CD4-positive, alpha-beta memory T cell (primary cell): ENCODE measurements around the gene UTP15. TPM values are rescaled to one million over a fixed set of nuclear protein-coding genes. Genes with fewer than 3 reads are reported as not detected.

ENCODE experiments used
- CTCF ChIA-PET: fragments of 350-600 bp; sonication (Branson Sonifier 250); formaldehyde crosslinking; loops from one replicate; lab custom pipeline; 2021; ENCODE audit warnings: inconsistent platforms; ENCODE audit not compliant: partially characterized antibody; lab: Charles Lee
- POLR2A ChIA-PET: fragments of 350-600 bp; sonication (Branson Sonifier 250); formaldehyde crosslinking; loops from one replicate; lab custom pipeline; 2021; ENCODE audit not compliant: partially characterized antibody; lab: Charles Lee
- DNase-seq, 5 donors: peaks; one replicate each; pipeline versions ENCODE4 v3.0.0 to v3.0.0-alpha.2; 2020 to 2022; ENCODE audit warnings: mixed read lengths in 1 of 5
- H3K27ac ChIP-seq: one replicate; pipeline ENCODE4 v1.7.0; 2013; ENCODE audit warnings: low read depth, low read length
- H3K27me3 ChIP-seq: 2 replicates; pipeline ENCODE4 v1.7.0; 2013; ENCODE audit warnings: mild to moderate bottlenecking, low read length, moderate library complexity; ENCODE audit not compliant: insufficient read depth
- H3K36me3 ChIP-seq: 2 replicates; pipeline ENCODE4 v1.7.0; 2013; ENCODE audit warnings: mild to moderate bottlenecking, low read length, moderate library complexity; ENCODE audit not compliant: insufficient read depth
- H3K4me1 ChIP-seq: 2 replicates; pipeline ENCODE4 v1.7.0; 2013; ENCODE audit warnings: mild to moderate bottlenecking, low read length, moderate library complexity; ENCODE audit not compliant: insufficient read depth
- H3K4me3 ChIP-seq, 2 donors: one replicate each; pipeline ENCODE4 v1.7.0; 2013; ENCODE audit warnings: low read length in 2 of 2, mild to moderate bottlenecking in 1 of 2
- H3K9me3 ChIP-seq, 2 donors: one replicate each; pipeline ENCODE4 v1.7.0; 2013; ENCODE audit warnings: low read length in 2 of 2, control low read depth in 1 of 2; ENCODE audit not compliant: control insufficient read depth in 1 of 2
- H3K27ac Mint-ChIP-seq, 7 donors: one replicate each; pipeline ENCODE4 v1.8.0; 2020 to 2021; ENCODE audit warnings: mixed read lengths in 7 of 7, mild to moderate bottlenecking in 6 of 7, inconsistent platforms in 3 of 7, moderate library complexity in 3 of 7
- H3K27me3 Mint-ChIP-seq, 2 donors: one replicate each; pipeline ENCODE4 v1.8.0; 2020 to 2021; ENCODE audit warnings: mixed read lengths in 2 of 2
- H3K36me3 Mint-ChIP-seq, 2 donors: one replicate each; pipeline ENCODE4 v1.8.0; 2020 to 2021; ENCODE audit warnings: mixed read lengths in 2 of 2, inconsistent platforms in 1 of 2, mild to moderate bottlenecking in 1 of 2
- H3K4me1 Mint-ChIP-seq, 4 donors: one replicate each; pipeline ENCODE4 v1.8.0; 2020 to 2021; ENCODE audit warnings: mixed read lengths in 4 of 4, mild to moderate bottlenecking in 1 of 4
- H3K4me3 Mint-ChIP-seq, 8 donors: one replicate each; pipeline ENCODE4 v1.8.0; 2020 to 2021; ENCODE audit warnings: mixed read lengths in 8 of 8, mild to moderate bottlenecking in 7 of 8, moderate library complexity in 6 of 8, inconsistent platforms in 3 of 8
- H3K9me3 Mint-ChIP-seq, 8 donors: one replicate each; pipeline ENCODE4 v1.8.0; 2020 to 2021; ENCODE audit warnings: mixed read lengths in 8 of 8, mild to moderate bottlenecking in 5 of 8, inconsistent platforms in 3 of 8, moderate library complexity in 1 of 8
- intact Hi-C: fragments of 100-400 bp; cut with micrococcal nuclease; formaldehyde crosslinking; loops from one replicate; pipeline ENCODE4 v1.15.1; 2023
- polyA plus RNA-seq, 2 donors: library from polyadenylated mRNA; unstranded; fragments of 300-500 nt; fragmentation: Illumina TruSeq; gene quantifications; one replicate each; pipeline ENCODE4 v1.2.3, GENCODE V29; 2021
- total RNA-seq, 2 experiments: library from RNA; stranded (reverse); gene quantifications; one replicate each; pipeline ENCODE4 v1.2.3, GENCODE V29; 2021

Gene UTP15
- total and polyA plus RNA-seq, 4 experiments from 2014 or later: 5.0 to 22.7 (median 17.7) TPM

DNA sequence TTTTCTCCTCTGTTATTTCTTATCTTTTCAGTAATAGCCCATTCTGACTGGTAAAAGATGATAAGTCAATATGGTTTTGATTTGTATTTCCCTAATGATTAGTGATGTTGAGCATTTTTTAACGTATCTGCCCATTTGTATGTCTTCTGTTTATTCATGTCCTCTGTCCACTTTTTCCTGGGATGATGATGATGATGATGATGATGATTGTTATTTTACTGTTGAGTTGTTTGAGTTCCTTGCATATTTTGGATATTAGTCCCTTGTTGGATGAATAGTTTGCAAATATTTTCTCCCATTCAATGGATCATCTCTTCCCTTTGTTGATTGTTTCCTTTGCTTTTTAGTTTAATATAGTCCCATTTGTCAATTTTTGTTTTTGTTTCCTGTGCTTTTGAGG, 27.0 kb downstream of the UTP15 start:
- intact Hi-C loops: loop anchor here (5.0 kb wide), 1 partner anchor 100 kb away; no protein-coding TSS in a partner anchor
- H3K9me3 Mint-ChIP-seq: no peaks in the 10 kb centered on the region

GRCh38 chr5:73596705-73597328, 31.3 kb downstream of the UTP15 start:
- Histone ChIP-seq H3K27me3 (no peaks in the 10 kb centered on the region), H3K27ac (no peak overlapping the region), H3K4me1 (no peaks in the 10 kb centered on the region), H3K9me3 (no peaks in the 10 kb centered on the region), H3K36me3 (no peaks in the 10 kb centered on the region), H3K4me3 (no peak overlapping the region)
- POLR2A ChIA-PET: no interaction called here
- intact Hi-C loops: no loop called here
- DNase-seq: no peak
- H3K4me3 Mint-ChIP-seq: no peak overlapping the region
- CTCF ChIA-PET: interaction anchor here (1.0 to 2.1 kb wide), 7 partner anchors 8 to 1053 kb away, joined by 3 to 8 read pairs (median 3); no protein-coding TSS in a partner anchor
- no peak overlapping the region for H3K27ac Mint-ChIP-seq
- no peaks in the 10 kb centered on the region for H3K4me1 Mint-ChIP-seq
- H3K27me3 Mint-ChIP-seq: peaks cover 0 to 7% of the 10 kb centered on the region in 2 donors
- H3K36me3 Mint-ChIP-seq: no peaks in the 10 kb centered on the region
- peaks cover 0 to 6% (median 4%) of the 10 kb centered on the region in 8 donors for H3K9me3 Mint-ChIP-seq

More for the DNA sequence above, 27.0 kb downstream of the UTP15 start:
- Mint-ChIP-seq H3K4me1 (no peaks in the 10 kb centered on the region), H3K27me3 (no peaks in the 10 kb centered on the region), H3K27ac (no peak overlapping the region), H3K36me3 (no peaks in the 10 kb centered on the region), H3K4me3 (no peak overlapping the region)
- ChIA-PET CTCF (interaction anchor here (1.9 to 9.4 kb wide), 8 partner anchors 11 to 200 kb away, joined by 5 to 185 read pairs (median 10); no protein-coding TSS in a partner anchor), POLR2A (no interaction called here)
- Histone ChIP-seq H3K36me3 (no peaks in the 10 kb centered on the region), H3K4me1 (no peaks in the 10 kb centered on the region), H3K9me3 (no peaks in the 10 kb centered on the region), H3K27ac (no peak overlapping the region), H3K27me3 (no peaks in the 10 kb centered on the region), H3K4me3 (no peak overlapping the region)
- DNase-seq: no peak

GRCh38 chr5:73599380-73599779, 33.8 kb downstream of the UTP15 start:
- Histone ChIP-seq H3K36me3 (no peaks in the 10 kb centered on the region), H3K4me1 (no peaks in the 10 kb centered on the region), H3K27me3 (no peaks in the 10 kb centered on the region), H3K9me3 (no peaks in the 10 kb centered on the region), H3K27ac (no peak overlapping the region), H3K4me3 (no peak overlapping the region)
- Mint-ChIP-seq H3K9me3 (peaks cover 0 to 12% (median 6%) of the 10 kb centered on the region in 8 donors), H3K4me1 (no peaks in the 10 kb centered on the region), H3K27ac (no peak overlapping the region), H3K27me3 (peaks cover 0 to 7% of the 10 kb centered on the region in 2 donors), H3K4me3 (no peak overlapping the region), H3K36me3 (no peaks in the 10 kb centered on the region)
- ChIA-PET CTCF (interaction anchor here (0.6 kb wide), 1 partner anchor 1433 kb away, joined by 3 read pairs; no protein-coding TSS in a partner anchor), POLR2A (no interaction called here)
- intact Hi-C loops: no loop called here
- DNase-seq: no peak

DNA sequence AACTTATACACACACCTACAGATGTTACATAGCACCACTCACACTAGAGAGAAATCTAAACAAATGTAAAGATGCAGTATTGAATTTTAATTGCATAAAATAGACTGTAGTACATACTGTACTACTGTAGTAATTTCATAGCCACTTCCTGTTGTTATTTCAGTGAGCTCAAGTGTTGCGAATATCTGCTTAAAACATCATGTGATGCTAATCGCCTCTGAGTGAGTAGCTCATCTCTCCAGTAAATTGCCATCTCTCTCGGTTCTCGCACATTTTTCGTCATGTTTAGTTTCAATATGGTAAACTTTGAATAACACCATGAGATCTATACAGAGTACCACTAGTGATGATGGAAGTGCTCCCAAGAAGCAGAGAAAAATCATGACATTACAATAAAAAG, 38.5 kb downstream of the UTP15 start:
- intact Hi-C loops: no loop called here
- no peaks in the 10 kb centered on the region for H3K4me1 Mint-ChIP-seq
- no peak for DNase-seq
- H3K4me1 ChIP-seq: no peaks in the 10 kb centered on the region
- no peak overlapping the region for H3K4me3 Mint-ChIP-seq
- no peaks in the 10 kb centered on the region for H3K36me3 ChIP-seq
- H3K9me3 ChIP-seq: no peaks in the 10 kb centered on the region
- H3K9me3 Mint-ChIP-seq: peaks cover 0 to 12% (median 6%) of the 10 kb centered on the region in 8 donors
- no peak overlapping the region for H3K27ac ChIP-seq
- H3K36me3 Mint-ChIP-seq: no peaks in the 10 kb centered on the region
- no peak overlapping the region for H3K4me3 ChIP-seq
- no peaks in the 10 kb centered on the region for H3K27me3 ChIP-seq
- CTCF ChIA-PET: interaction anchor here (1.2 kb wide), 1 partner anchor 35 kb away, joined by 3 read pairs; no protein-coding TSS in a partner anchor
- H3K27ac Mint-ChIP-seq: no peak overlapping the region
- H3K27me3 Mint-ChIP-seq: peaks cover 2 to 5% of the 10 kb centered on the region in 2 donors
- POLR2A ChIA-PET: no interaction called here

- Mint-ChIP-seq H3K9me3 (peaks cover 0 to 12% (median 6%) of the 10 kb centered on the region in 8 donors), H3K27ac (no peak overlapping the region), H3K4me1 (no peaks in the 10 kb centered on the region), H3K4me3 (no peak overlapping the region), H3K27me3 (peaks cover 2% of the 10 kb centered on the region in 2 donors), H3K36me3 (no peaks in the 10 kb centered on the region)
- no peak for DNase-seq
- Histone ChIP-seq H3K4me3 (no peak overlapping the region), H3K27ac (no peak overlapping the region), H3K9me3 (no peaks in the 10 kb centered on the region), H3K4me1 (no peaks in the 10 kb centered on the region), H3K36me3 (no peaks in the 10 kb centered on the region), H3K27me3 (no peaks in the 10 kb centered on the region)
- POLR2A ChIA-PET: no interaction called here
- CTCF ChIA-PET: interaction anchor here (4.0 kb wide), 1 partner anchor 14 kb away, joined by 12 read pairs; no protein-coding TSS in a partner anchor
- intact Hi-C loops: no loop called here
Observed at GRCh38 chr5:73605223-73606087, 39.9 kb downstream of the UTP15 start.

- Mint-ChIP-seq H3K4me3 (no peak overlapping the region), H3K4me1 (no peaks in the 10 kb centered on the region), H3K27me3 (peaks cover 3 to 10% of the 10 kb centered on the region in 2 donors), H3K36me3 (no peaks in the 10 kb centered on the region), H3K9me3 (peaks cover 0 to 12% (median 6%) of the 10 kb centered on the region in 8 donors), H3K27ac (no peak overlapping the region)
- no peak for DNase-seq
- no peaks in the 10 kb centered on the region for H3K36me3 ChIP-seq
- H3K4me1 ChIP-seq: no peaks in the 10 kb centered on the region
- H3K27me3 ChIP-seq: no peaks in the 10 kb centered on the region
- CTCF ChIA-PET: interaction anchor here (1.0 to 4.0 kb wide), 2 partner anchors 8 to 15 kb away, joined by 5 to 12 read pairs; no protein-coding TSS in a partner anchor
- H3K27ac ChIP-seq: no peak overlapping the region
- no peaks in the 10 kb centered on the region for H3K9me3 ChIP-seq
- POLR2A ChIA-PET: no interaction called here
- H3K4me3 ChIP-seq: no peak overlapping the region
- intact Hi-C loops: no loop called here
Observed at GRCh38 chr5:73606206-73606753, 40.7 kb downstream of the UTP15 start.

GRCh38 chr5:73607228-73607627, 41.7 kb downstream of the UTP15 start:
- H3K4me1 Mint-ChIP-seq: no peaks in the 10 kb centered on the region
- H3K27ac ChIP-seq: no peak overlapping the region
- ChIA-PET CTCF (interaction anchor here (4.0 kb wide), 1 partner anchor 16 kb away, joined by 12 read pairs; no protein-coding TSS in a partner anchor), POLR2A (no interaction called here)
- H3K4me1 ChIP-seq: no peaks in the 10 kb centered on the region
- DNase-seq: no peak
- peaks cover 0 to 2% (median under 1%) of the 10 kb centered on the region in 8 donors for H3K9me3 Mint-ChIP-seq
- H3K4me3 Mint-ChIP-seq: no peak overlapping the region
- H3K36me3 Mint-ChIP-seq: no peaks in the 10 kb centered on the region
- intact Hi-C loops: no loop called here
- H3K36me3 ChIP-seq: no peaks in the 10 kb centered on the region
- no peaks in the 10 kb centered on the region for H3K9me3 ChIP-seq
- peaks cover 2% of the 10 kb centered on the region for H3K27me3 ChIP-seq
- no peak overlapping the region for H3K27ac Mint-ChIP-seq
- no peak overlapping the region for H3K4me3 ChIP-seq
- H3K27me3 Mint-ChIP-seq: peaks cover 9 to 13% of the 10 kb centered on the region in 2 donors
